ENCODE data around the gene ERFE. TPM values are rescaled to one million over a fixed set of nuclear protein-coding genes. Genes with fewer than 3 reads are reported as not detected.

Gene ERFE
- total and polyA plus RNA-seq, 2 donors (not counting 3 experiments of a cell fraction or from before 2014, with no cell fraction given), result 0.65 to 1.2 TPM

GRCh38 chr2:238119756-238120462 is 38.9 kb upstream of the ERFE start:
- H3K4me1 ChIP-seq (ENCODE audit: control insufficient read depth, extremely low read depth, insufficient read depth, low read length), result no peaks in the 10 kb centered on the region
- no TSS peak for BruUV-seq (replicated peaks)
- no peak overlapping the region for H2AFZ ChIP-seq (ENCODE audit: low read depth, low read length)
- TF ChIP-seq, protein P1, sequence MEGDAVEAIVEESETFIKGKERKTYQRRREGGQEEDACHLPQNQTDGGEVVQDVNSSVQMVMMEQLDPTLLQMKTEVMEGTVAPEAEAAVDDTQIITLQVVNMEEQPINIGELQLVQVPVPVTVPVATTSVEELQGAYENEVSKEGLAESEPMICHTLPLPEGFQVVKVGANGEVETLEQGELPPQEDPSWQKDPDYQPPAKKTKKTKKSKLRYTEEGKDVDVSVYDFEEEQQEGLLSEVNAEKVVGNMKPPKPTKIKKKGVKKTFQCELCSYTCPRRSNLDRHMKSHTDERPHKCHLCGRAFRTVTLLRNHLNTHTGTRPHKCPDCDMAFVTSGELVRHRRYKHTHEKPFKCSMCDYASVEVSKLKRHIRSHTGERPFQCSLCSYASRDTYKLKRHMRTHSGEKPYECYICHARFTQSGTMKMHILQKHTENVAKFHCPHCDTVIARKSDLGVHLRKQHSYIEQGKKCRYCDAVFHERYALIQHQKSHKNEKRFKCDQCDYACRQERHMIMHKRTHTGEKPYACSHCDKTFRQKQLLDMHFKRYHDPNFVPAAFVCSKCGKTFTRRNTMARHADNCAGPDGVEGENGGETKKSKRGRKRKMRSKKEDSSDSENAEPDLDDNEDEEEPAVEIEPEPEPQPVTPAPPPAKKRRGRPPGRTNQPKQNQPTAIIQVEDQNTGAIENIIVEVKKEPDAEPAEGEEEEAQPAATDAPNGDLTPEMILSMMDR (IDR thresholded peaks at IDR 0.05; ENCODE audit: extremely low read depth in 1 of 2, insufficient read depth in 1 of 2, low read depth in 1 of 2, low read length in 2 of 2), result no peak
- TF ChIP-seq FOS (IDR thresholded peaks at IDR 0.05; ENCODE audit: borderline replicate concordance, insufficient read depth, low read length), result no peak
- TF ChIP-seq POLR2A (IDR thresholded peaks at IDR 0.05; ENCODE audit: low read depth, low read length), result no peak
- no peak for TF ChIP-seq JUN (IDR thresholded peaks at IDR 0.05; ENCODE audit: borderline replicate concordance, insufficient read depth, insufficient read length, low read depth)
- TF ChIP-seq EZH2 (IDR thresholded peaks at IDR 0.05; ENCODE audit: borderline replicate concordance, low read depth, low read length, severe bottlenecking), result no peak
- no peak for TF ChIP-seq GATA2 (IDR thresholded peaks at IDR 0.05; ENCODE audit: insufficient read depth, insufficient read length, low read depth, low read length)
- TF ChIP-seq MYC (IDR thresholded peaks at IDR 0.05; ENCODE audit: low read depth, low read length), result no peak
- no peak for TF ChIP-seq POLR2AphosphoS5 (IDR thresholded peaks at IDR 0.05; ENCODE audit: insufficient read depth, low read depth, low read length)
- TF ChIP-seq MAX (IDR thresholded peaks at IDR 0.05; ENCODE audit: insufficient read depth, insufficient read length), result no peak
- no peaks in the 10 kb centered on the region for H3K9me3 ChIP-seq (replicated peaks; ENCODE audit: control insufficient read depth, insufficient read depth, low read length)
- no peak overlapping the region for H3K9ac ChIP-seq (replicated peaks; ENCODE audit: extremely low read depth, insufficient read depth, low read length)
- no peak overlapping the region for H3K27ac ChIP-seq (ENCODE audit: insufficient read depth, low read depth, low read length)
- no peaks in the 10 kb centered on the region for H3K79me2 ChIP-seq (ENCODE audit: control insufficient read depth, insufficient read depth, low read length)
- CTCF ChIA-PET, result interaction anchor here (1.3 to 2.4 kb wide), 2 partner anchors 11 to 144 kb away, joined by 3 to 22 read pairs; no protein-coding TSS in a partner anchor
- DNase-seq (ENCODE audit: low read depth, low spot score) (no peak), FAIRE-seq (no peak)
- no peaks in the 10 kb centered on the region for H3K36me3 ChIP-seq (ENCODE audit: control insufficient read depth in 2 of 2, extremely low read depth in 1 of 2, insufficient read depth in 2 of 2, low read length in 2 of 2)
- dilution Hi-C loops (cut with MboI; ENCODE audit: extremely low pct_ligation_motif_present, low sequenced_read_pairs) (no loop called here), intact Hi-C loops (cut with micrococcal nuclease) (no loop called here)
- H3K4me2 ChIP-seq (ENCODE audit: insufficient read depth, low read length), result no peak overlapping the region
- peaks cover 1 to 2% of the 10 kb centered on the region in 2 experiments for H3K27me3 ChIP-seq (ENCODE audit: control insufficient read depth in 2 of 2, insufficient read depth in 2 of 2, low read length in 2 of 2)
- H3K9me1 ChIP-seq (replicated peaks; ENCODE audit: control insufficient read depth, extremely low read depth, insufficient read depth, low read length), result no peaks in the 10 kb centered on the region
- POLR2A ChIA-PET, result no interaction called here
- H3K4me3 ChIP-seq (replicated peaks in 1 of 3; ENCODE audit: insufficient read depth in 1 of 3, low read depth in 1 of 3, low read length in 3 of 3), result no peak overlapping the region
- H4K20me1 ChIP-seq (replicated peaks; ENCODE audit: control insufficient read depth, extremely low read depth, insufficient read depth, low read length), result no peaks in the 10 kb centered on the region

Data from endothelial cell of umbilical vein (primary cell).